ENCODE results near the gene PRKN.

GRCh38 chr6:162560891-162561290 lies 166.7 kb downstream of the PRKN start:
- TF ChIP-seq CTCF (IDR thresholded peaks at IDR 0.05; ENCODE audit: low read length) (no peak), EZH2 (IDR thresholded peaks at IDR 0.05; ENCODE audit: borderline replicate concordance, low read length) (no peak)

Data from OCI-LY1 (cell line).